ENCODE data around the gene RIPK3. TPM values are rescaled to one million over a fixed set of nuclear protein-coding genes. Genes with fewer than 3 reads are reported as not detected.

RIPK3 gene
- total and polyA plus RNA-seq, 4 donors: 1.0 to 2.9 (median 1.9) TPM

DNA sequence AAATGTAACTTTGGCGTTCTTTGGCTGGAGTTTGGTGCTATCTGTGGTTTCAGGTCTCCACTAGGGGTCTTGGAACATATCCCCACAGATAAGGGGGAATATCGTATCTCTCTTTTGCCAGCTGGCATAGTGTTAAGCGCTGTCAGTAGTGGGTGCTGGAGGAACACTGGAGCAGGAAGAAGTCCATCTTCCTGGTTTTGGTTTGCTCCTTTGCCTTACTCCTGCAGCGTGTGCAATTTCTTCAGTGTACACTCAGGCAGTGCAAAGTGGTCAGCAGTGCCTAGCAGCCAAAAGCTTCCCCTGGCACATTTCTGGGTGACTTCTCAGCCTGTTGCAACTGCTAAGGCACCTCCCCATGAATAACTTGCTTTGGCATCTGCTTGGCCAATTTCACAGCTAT lies 11.7 kb upstream of the RIPK3 start:
- Histone ChIP-seq H3K9ac (ENCODE audit: low read depth in 1 of 2, low read length in 2 of 2) (no peak overlapping the region), H3K36me3 (ENCODE audit: control insufficient read depth in 4 of 4, insufficient read depth in 3 of 4, low read depth in 1 of 4, low read length in 3 of 4) (no peaks in the 10 kb centered on the region), H3K9me3 (ENCODE audit: control insufficient read depth in 4 of 4, low read length in 3 of 4) (no peaks in the 10 kb centered on the region), H3K27me3 (ENCODE audit: control insufficient read depth in 4 of 4, insufficient read depth in 4 of 4, low read length in 3 of 4) (no peaks in the 10 kb centered on the region), H3K4me3 (ENCODE audit: low read depth in 1 of 3, low read length in 3 of 3) (no peak overlapping the region), H3K27ac (ENCODE audit: low read depth in 1 of 2, low read length in 2 of 2) (no peak overlapping the region), H3K4me1 (ENCODE audit: control insufficient read depth in 4 of 4, insufficient read depth in 4 of 4, low read length in 3 of 4) (peaks cover 0 to 6% (median 2%) of the 10 kb centered on the region in 4 donors)
- TF ChIP-seq TAF1 (conservative IDR thresholded peaks at IDR 0.05): no peak
- no peak for TF ChIP-seq NR2F2 (IDR thresholded peaks at IDR 0.05)
- TF ChIP-seq, protein P1, sequence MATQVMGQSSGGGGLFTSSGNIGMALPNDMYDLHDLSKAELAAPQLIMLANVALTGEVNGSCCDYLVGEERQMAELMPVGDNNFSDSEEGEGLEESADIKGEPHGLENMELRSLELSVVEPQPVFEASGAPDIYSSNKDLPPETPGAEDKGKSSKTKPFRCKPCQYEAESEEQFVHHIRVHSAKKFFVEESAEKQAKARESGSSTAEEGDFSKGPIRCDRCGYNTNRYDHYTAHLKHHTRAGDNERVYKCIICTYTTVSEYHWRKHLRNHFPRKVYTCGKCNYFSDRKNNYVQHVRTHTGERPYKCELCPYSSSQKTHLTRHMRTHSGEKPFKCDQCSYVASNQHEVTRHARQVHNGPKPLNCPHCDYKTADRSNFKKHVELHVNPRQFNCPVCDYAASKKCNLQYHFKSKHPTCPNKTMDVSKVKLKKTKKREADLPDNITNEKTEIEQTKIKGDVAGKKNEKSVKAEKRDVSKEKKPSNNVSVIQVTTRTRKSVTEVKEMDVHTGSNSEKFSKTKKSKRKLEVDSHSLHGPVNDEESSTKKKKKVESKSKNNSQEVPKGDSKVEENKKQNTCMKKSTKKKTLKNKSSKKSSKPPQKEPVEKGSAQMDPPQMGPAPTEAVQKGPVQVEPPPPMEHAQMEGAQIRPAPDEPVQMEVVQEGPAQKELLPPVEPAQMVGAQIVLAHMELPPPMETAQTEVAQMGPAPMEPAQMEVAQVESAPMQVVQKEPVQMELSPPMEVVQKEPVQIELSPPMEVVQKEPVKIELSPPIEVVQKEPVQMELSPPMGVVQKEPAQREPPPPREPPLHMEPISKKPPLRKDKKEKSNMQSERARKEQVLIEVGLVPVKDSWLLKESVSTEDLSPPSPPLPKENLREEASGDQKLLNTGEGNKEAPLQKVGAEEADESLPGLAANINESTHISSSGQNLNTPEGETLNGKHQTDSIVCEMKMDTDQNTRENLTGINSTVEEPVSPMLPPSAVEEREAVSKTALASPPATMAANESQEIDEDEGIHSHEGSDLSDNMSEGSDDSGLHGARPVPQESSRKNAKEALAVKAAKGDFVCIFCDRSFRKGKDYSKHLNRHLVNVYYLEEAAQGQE (IDR thresholded peaks at IDR 0.05): no peak
- TF ChIP-seq GABPA (IDR thresholded peaks at IDR 0.05 in 1 of 2, conservative IDR thresholded peaks at IDR 0.05 in 1 of 2): no peak
- TF ChIP-seq, protein P2, sequence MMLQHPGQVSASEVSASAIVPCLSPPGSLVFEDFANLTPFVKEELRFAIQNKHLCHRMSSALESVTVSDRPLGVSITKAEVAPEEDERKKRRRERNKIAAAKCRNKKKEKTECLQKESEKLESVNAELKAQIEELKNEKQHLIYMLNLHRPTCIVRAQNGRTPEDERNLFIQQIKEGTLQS (IDR thresholded peaks at IDR 0.05): no peak
- TF ChIP-seq RAD21 (IDR thresholded peaks at IDR 0.05): no peak
- no peak for TF ChIP-seq FOXA2 (IDR thresholded peaks at IDR 0.05)
- TF ChIP-seq JUND (IDR thresholded peaks at IDR 0.05): no peak
- TF ChIP-seq FOXA1 (IDR thresholded peaks at IDR 0.05): no peak
- no peak for TF ChIP-seq SP1 (IDR thresholded peaks at IDR 0.05)
- TF ChIP-seq, protein P3, sequence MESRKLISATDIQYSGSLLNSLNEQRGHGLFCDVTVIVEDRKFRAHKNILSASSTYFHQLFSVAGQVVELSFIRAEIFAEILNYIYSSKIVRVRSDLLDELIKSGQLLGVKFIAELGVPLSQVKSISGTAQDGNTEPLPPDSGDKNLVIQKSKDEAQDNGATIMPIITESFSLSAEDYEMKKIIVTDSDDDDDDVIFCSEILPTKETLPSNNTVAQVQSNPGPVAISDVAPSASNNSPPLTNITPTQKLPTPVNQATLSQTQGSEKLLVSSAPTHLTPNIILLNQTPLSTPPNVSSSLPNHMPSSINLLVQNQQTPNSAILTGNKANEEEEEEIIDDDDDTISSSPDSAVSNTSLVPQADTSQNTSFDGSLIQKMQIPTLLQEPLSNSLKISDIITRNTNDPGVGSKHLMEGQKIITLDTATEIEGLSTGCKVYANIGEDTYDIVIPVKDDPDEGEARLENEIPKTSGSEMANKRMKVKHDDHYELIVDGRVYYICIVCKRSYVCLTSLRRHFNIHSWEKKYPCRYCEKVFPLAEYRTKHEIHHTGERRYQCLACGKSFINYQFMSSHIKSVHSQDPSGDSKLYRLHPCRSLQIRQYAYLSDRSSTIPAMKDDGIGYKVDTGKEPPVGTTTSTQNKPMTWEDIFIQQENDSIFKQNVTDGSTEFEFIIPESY (IDR thresholded peaks at IDR 0.05): no peak
- no peak for TF ChIP-seq EGR1 (IDR thresholded peaks at IDR 0.05; ENCODE audit: low read depth in 2 of 2)
- WGBS: 48% methylated on average over 4 of the region's 4 CpGs
- DNase-seq (ENCODE audit: low spot score): no peak

DNA sequence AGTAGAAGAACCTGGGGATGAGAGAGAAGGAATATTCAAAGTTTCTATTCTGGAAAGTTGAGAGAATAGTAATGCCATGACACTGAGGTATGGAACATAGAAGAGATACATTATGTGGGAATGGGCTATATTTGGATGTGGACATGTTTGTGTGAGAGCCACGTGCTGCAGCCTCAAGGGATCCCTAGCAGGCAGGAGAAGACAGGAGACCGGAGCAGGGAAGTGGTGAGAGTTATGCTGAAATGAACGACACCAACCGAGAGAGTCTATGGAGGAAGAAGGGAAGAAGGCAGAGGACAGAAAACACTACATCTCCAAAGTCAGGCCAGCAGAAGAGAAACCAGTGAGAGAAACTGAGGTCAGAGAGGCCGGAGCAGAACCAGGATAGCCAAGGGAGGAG lies 10.0 kb upstream of the RIPK3 start:
- Histone ChIP-seq H3K27ac (ENCODE audit: low read depth in 1 of 2, low read length in 2 of 2) (no peak overlapping the region), H3K4me3 (ENCODE audit: low read depth in 1 of 3, low read length in 3 of 3) (no peak overlapping the region), H3K27me3 (ENCODE audit: control insufficient read depth in 4 of 4, insufficient read depth in 4 of 4, low read length in 3 of 4) (no peaks in the 10 kb centered on the region), H3K9me3 (ENCODE audit: control insufficient read depth in 4 of 4, low read length in 3 of 4) (no peaks in the 10 kb centered on the region), H3K36me3 (ENCODE audit: control insufficient read depth in 4 of 4, insufficient read depth in 3 of 4, low read depth in 1 of 4, low read length in 3 of 4) (no peaks in the 10 kb centered on the region), H3K9ac (ENCODE audit: low read depth in 1 of 2, low read length in 2 of 2) (no peak overlapping the region), H3K4me1 (ENCODE audit: control insufficient read depth in 4 of 4, insufficient read depth in 4 of 4, low read length in 3 of 4) (peaks cover 0 to 6% (median 2%) of the 10 kb centered on the region in 4 donors)
- TF ChIP-seq HNF4G (IDR thresholded peaks at IDR 0.05) (no peak), FOXA1 (IDR thresholded peaks at IDR 0.05) (no peak), TAF1 (conservative IDR thresholded peaks at IDR 0.05) (no peak), FOXA2 (IDR thresholded peaks at IDR 0.05) (no peak)
- TF ChIP-seq, protein P1 (IDR thresholded peaks at IDR 0.05): no peak
- DNase-seq (ENCODE audit: low spot score): no peak
- WGBS: 88% methylated on average over 5 of the region's 5 CpGs

Data from liver (tissue), 9 donors.